HG02571 (cell line): ENCODE data around the gene TSPAN10.
A peak's percentile ranks its signal among the peaks of the same experiment; 100 is the strongest.
"Not testable (repeated sequence)": the region's sequence is repeated elsewhere in the genome, so short reads cannot be mapped to it uniquely, and the experiment has no call there.

Experiments used
- ATAC-seq: cut with Tn5 transposase; IDR thresholded peaks from one replicate; pipeline ENCODE4 v1.9.1; 2021; ENCODE audit warnings: mild to moderate bottlenecking, moderate library complexity; ENCODE audit not compliant: unreplicated experiment

TSPAN10 gene

GRCh38 chr17:81636505-81637288, at the start of gene TSPAN10, which contains the start of gene NPLOC4:
Gene TSPAN10 (plus strand): TSS chr17:81637196. CDS start chr17:81642413, 5,217 bp downstream.
Gene NPLOC4 (minus strand): TSS chr17:81637112. CDS start chr17:81636930, 182 bp downstream.
- peak; percentile 71 for ATAC-seq

GRCh38 chr17:81589612-81590011, 47.4 kb upstream of the TSPAN10 start:
- no peak for ATAC-seq

GRCh38 chr17:81590121-81590520, 46.9 kb upstream of the TSPAN10 start:
- no peak for ATAC-seq

- ATAC-seq = no peak
Measured at GRCh38 chr17:81591971-81592370, 45.0 kb upstream of the TSPAN10 start.

GRCh38 chr17:81593105-81593871, 43.7 kb upstream of the TSPAN10 start:
- ATAC-seq = no peak

- ATAC-seq = no peak
Measured at GRCh38 chr17:81599719-81600486, 37.1 kb upstream of the TSPAN10 start.

DNA sequence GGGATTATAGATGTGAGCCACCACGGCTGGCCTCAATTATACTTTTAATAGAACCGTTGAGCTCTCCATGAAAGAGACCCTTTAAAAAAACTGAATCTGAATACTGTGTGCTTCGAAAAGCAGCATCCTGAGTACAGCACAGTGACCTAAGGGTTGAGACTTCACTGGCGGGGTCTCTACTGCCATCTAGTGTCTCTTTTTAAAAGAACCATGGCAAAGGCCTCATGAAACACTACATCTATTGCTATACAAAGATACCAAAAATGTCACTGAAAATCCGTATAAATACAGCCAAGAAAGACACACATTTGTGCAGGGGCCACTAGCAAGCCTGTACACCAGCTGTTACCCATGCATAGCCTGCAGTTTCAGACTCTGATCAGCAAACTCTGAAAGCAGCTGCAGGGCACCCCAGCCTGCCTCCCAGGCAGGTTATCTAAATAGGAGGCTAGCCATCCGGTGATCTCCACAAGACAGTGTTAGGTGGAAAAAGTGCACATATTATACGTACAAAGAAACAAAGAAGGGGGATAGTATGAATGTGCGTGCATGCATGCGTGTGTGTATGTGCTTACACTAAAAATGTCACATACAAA, 35.4 kb upstream of the TSPAN10 start:
- no peak for ATAC-seq

- no peak for ATAC-seq
Measured at GRCh38 chr17:81603846-81604610, 33.0 kb upstream of the TSPAN10 start.

- no peak for ATAC-seq
Measured at GRCh38 chr17:81607431-81607830, 29.6 kb upstream of the TSPAN10 start.

DNA sequence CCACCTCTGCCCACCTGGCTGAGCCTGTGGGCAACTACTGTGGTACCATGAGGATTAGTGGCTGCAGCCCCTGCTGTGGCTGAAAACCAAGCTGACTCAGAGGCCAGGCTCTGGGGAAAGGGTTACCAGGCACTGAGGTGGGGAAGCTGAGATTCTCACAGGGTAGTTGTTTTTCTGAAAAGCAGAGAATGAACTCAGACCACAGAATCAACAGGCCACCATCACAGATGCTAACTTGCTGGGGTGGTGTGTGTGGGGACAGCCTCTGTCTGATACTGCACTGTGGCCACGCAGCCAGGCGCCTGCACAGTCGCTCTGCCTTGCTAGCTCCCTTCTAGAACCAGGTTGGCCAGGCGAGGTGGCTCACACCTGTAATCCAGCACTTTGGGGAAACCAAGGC, 28.9 kb upstream of the TSPAN10 start:
- ATAC-seq = no peak

GRCh38 chr17:81608605-81609004, 28.4 kb upstream of the TSPAN10 start:
- ATAC-seq = no peak

DNA sequence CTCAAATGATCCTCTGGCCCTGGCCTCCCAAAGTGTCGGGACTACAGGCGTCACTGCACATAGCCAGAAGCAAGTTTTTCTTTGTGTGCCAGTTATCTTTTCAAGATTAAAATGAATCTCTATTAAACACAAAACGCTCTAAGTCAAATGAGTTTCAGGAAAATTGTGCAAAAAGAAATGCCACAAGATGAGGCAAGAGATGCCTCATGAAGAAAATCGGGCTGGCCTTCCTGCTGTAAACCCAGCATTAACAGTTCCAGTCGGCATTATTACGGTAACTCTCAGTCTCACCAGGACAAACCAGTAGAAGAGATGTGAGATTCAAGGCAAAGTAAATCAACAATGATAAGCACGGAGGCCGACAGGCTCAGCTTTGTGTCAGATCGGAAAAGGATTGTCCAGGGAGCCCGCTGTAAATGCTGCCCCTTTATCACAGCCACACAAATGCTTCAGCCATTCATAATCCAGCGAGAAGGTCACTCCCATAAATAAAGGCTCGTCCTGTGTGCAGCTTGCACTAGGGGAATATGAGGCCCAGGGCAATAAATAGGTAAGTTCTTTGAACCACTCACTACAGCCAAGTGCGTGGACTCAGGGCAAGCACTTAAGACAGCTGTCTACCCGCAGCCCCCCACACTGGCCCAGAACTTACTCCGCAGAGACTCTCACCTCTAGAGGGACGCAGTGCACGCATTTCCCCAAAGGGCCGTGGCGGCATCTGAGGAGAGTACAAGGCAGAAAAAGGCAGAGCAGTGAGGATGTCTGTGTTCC, 27.3 kb upstream of the TSPAN10 start:
- ATAC-seq = no peak

DNA sequence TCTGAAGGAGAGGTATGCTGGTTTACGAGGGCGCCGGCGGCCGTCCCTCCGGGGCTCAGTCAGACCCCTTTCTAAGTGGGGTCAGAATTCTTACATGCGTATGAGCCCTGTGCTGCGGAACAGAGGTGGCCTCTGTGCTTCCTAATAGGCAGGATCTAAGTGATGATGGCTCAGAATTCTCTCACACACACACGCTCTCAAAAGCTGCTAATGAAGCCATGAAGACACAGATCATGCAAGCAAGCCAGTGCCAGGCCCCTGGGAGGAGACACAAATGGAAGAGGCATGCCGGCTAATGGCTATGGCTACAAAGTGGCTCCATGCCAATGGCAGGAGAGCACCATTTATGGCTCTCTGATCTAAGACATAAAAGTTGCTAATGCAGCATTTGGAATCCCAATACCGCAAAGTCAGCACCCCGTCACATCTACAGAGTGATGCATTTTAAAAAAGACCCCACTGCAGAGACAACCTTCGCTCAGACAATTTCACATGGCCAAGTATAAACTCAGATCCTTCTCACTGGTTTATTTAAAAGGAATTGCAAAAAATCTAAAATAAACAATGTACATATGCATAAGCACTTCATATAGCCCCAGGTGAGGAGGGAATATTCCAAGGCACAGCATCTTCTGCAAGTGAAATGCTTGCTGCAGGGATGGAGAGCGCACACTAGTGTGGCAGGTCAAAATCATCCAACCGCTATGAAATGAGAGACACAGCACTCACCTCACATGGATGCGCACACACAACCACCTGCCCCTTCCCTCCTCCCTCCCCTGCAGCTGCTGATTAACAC, 24.6 kb upstream of the TSPAN10 start:
- ATAC-seq = no peak

- ATAC-seq = no peak
Measured at GRCh38 chr17:81615401-81615930, 21.5 kb upstream of the TSPAN10 start.

GRCh38 chr17:81616877-81617276, 20.1 kb upstream of the TSPAN10 start:
- ATAC-seq = no peak

DNA sequence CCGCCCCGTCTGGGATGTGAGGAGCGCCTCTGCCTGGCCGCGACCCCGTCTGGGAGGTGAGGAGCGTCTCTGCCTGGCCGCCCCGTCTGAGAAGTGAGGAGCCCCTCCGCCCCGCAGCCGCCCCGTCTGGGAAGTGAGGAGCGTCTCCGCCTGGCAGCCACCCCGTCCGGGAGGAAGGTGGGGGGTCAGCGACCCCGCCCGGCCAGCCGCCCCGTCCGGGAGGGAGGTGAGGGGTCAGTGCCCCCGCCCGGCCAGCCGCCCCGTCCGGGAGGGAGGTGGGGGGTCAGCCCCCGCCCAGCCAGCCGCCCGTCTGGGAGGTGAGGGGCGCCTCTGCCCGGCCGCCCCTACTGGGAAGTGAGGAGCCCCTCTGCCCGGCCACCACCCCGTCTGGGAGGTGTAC, 18.7 kb upstream of the TSPAN10 start:
- not testable (repeated sequence) for ATAC-seq

DNA sequence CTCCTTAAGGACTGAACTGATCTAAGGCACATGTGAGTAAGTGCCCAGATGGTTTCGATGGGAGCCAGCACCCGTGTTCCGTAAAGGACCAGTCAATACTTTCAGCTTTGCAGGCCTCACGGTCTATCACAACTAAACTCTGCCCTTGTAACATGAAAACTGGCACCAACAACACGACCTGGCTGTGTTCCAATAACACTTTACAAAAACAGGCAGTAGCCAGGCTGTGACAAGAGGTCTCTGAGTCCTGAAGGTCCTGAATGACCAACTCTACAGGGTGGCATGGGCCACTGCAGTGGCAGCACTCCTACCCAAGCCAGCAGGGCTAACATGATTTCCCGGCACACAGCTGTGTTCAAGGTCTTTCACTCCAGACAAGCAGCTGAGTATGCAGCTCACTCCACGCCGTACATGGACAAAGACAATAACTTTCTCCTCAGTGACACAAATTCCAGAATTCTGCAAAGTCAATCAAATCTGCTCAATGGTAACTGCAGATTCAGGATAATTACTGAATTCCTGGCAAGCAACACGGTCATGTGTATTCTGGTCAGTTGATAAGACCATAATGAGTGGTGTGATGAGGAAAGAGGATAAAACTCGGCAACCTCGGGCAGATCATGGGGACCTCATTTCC, 15.4 kb upstream of the TSPAN10 start:
- ATAC-seq = no peak

DNA sequence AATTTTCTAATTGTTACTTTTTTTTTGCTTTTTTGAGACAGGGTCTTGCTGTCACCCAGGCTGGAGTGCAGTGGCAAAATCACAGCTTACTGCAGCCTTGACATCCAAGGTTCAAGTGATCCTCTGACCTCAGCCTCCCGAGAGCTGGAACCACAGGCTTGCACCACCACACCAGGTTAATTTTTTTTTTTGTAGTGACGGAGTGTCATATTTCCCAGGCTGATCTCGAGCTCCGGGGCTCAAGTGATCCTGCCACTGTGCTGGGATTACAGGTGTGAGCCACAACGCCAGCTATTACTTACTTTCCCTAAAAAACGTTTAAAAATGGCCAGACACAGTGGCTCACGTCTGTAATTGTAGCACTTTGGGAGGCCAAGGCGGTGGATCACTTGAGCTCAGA, 6.7 kb upstream of the TSPAN10 start:
- no peak for ATAC-seq
